ENCODE data around the gene STX2. TPM values are rescaled to one million over a fixed set of nuclear protein-coding genes. Genes with fewer than 3 reads are reported as not detected.
"Not testable (repeated sequence)": the region's sequence is repeated elsewhere in the genome, so short reads cannot be mapped to it uniquely, and the experiment has no call there.

STX2 gene
- total and polyA plus RNA-seq, 8 donors = 18.1 to 36.9 (median 30.8) TPM

DNA sequence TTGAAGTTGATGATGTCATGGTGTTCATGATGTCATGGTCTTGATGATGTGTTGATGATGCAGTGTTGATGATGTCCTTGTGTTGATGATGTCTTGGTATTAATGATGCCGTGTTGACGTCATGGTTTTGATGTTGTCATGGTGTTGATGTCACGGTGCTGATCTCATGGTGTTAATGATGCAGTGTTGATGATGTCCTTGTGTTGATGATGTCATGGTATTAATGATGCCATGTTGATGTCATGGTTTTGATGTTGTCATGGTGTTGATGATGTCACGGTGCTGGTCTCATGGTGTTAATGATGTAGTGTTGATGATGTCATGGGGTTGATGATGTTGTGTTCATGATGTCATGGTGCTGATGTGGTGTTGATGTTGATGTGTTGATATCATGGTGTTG lies 75.0 kb downstream of the STX2 start:
- no peak overlapping the region for H3K4me3 ChIP-seq
- ATAC-seq = no peak
- no peak overlapping the region for H3K27ac ChIP-seq
- H3K4me1 ChIP-seq = no peaks in the 10 kb centered on the region
- no peaks in the 10 kb centered on the region for H3K36me3 ChIP-seq
- intact Hi-C loops (cut with DNase I) = no loop called here
- DNase-seq = no peak
- peaks cover 0 to 33% of the 10 kb centered on the region in 2 donors for H3K27me3 ChIP-seq
- peaks cover 0 to 4% of the 10 kb centered on the region in 2 donors for H3K9me3 ChIP-seq
- TF ChIP-seq, protein P1, sequence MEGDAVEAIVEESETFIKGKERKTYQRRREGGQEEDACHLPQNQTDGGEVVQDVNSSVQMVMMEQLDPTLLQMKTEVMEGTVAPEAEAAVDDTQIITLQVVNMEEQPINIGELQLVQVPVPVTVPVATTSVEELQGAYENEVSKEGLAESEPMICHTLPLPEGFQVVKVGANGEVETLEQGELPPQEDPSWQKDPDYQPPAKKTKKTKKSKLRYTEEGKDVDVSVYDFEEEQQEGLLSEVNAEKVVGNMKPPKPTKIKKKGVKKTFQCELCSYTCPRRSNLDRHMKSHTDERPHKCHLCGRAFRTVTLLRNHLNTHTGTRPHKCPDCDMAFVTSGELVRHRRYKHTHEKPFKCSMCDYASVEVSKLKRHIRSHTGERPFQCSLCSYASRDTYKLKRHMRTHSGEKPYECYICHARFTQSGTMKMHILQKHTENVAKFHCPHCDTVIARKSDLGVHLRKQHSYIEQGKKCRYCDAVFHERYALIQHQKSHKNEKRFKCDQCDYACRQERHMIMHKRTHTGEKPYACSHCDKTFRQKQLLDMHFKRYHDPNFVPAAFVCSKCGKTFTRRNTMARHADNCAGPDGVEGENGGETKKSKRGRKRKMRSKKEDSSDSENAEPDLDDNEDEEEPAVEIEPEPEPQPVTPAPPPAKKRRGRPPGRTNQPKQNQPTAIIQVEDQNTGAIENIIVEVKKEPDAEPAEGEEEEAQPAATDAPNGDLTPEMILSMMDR (IDR thresholded peaks at IDR 0.05) = no peak

DNA sequence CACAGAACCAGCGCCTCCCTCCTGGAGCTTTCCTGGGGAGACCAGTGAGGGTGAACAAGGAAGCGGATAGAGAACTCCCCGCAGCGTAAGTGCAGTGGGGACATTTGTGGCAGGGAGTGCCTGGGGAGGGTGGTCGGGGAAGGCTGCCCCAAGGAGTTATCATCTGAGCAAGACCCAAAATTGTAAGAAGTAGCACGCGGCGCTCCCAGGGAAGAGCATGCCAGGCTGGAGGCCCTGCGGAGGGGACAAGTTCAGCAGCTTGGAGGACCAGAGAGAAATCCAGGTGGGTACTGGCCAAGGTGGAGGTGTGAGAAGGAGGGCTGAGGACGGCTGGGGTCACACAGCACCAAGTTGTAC lies 76.8 kb downstream of the STX2 start:
- no peak overlapping the region for H3K4me3 ChIP-seq
- ATAC-seq (no peak), DNase-seq (no peak)
- no peak overlapping the region for H3K27ac ChIP-seq
- H3K27me3 ChIP-seq = peaks cover 0 to 33% of the 10 kb centered on the region in 2 donors
- H3K4me1 ChIP-seq = no peaks in the 10 kb centered on the region
- intact Hi-C loops (cut with DNase I) = no loop called here
- no peaks in the 10 kb centered on the region for H3K36me3 ChIP-seq
- TF ChIP-seq, protein P1 (IDR thresholded peaks at IDR 0.05) = no peak
- H3K9me3 ChIP-seq = peaks cover 0 to 4% of the 10 kb centered on the region in 2 donors

DNA sequence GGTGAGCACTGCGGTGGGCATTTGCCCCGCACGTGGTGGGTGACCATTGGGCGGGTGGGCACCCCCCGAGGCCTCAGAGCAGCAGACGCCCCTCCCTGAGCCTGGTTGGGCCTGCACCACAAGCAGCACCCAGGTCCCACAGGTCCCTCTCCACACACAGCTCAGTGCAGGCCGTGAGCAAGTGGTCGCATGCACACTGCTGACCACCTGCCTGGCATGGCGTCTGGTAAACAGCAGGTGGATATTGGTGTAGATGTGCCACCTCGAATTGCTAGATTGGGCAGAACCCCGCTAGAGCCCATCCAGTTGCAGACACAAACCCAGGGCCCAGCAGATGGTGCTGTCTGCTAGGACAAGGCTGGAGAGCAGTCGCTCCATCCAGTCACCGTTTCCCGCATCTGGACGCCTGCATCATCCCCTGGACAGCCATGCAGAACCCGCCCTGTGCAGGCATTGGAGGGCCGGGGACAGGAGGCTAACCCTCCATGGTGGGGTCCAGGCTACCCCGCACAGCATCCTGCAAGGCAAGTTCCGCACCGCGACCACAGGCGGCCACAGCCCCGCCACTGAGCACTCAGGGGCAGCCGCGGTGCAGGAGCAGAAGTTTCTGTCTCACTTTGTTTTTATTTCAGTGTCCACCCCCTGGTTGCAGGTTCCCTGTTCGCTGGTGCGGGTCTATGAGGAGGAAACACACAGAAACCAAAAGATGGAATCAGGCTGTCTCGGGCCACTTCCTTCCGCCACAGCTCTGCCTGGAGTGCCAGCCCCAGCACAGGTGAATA lies 77.3 kb downstream of the STX2 start:
- TF ChIP-seq, protein P1 (IDR thresholded peaks at IDR 0.05) = peak in 1 of 2 donors; percentile 23
- ATAC-seq (peak; percentile 77), DNase-seq (no peak)
- Histone ChIP-seq H3K27ac (no peak overlapping the region), H3K4me1 (no peaks in the 10 kb centered on the region), H3K27me3 (peaks cover 0 to 33% of the 10 kb centered on the region in 2 donors), H3K9me3 (peaks cover 0 to 4% of the 10 kb centered on the region in 2 donors), H3K4me3 (no peak overlapping the region), H3K36me3 (no peaks in the 10 kb centered on the region)
- intact Hi-C loops (cut with DNase I) = no loop called here

DNA sequence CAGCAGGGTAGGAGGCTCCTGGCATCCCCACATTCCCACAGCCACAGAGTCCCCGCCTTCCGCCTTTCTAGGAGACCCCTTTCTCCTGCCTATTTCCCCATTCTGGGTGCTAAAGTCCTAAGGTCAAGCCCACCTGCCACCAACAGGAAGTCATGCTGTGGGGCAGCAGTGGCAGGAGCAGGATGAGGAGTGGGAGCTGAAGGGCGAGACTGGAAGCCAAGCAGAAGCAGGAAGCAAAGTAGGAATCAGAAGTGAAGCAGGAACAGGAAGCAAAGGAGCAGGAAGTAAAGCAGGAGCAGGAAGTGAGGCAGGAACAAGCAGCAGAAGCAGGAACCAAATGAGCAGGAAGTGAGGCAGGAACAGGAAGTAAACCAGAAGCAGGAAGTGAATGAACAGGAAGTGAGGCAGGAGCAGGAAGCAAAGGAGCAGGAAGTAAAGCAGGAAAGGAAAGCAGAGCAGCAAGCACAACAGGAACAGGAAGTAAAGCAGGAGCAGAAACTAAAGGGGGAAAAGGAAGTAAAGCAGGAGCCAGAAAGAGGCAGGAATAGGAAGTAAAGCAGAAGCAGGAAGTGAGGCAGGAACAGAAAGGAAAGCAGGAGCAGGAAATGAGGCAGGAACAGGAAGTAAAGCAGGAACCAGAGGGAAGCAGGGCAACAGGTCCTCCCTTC lies 84.7 kb downstream of the STX2 start:
- intact Hi-C loops (cut with DNase I) = no loop called here
- Histone ChIP-seq H3K4me1 (no peaks in the 10 kb centered on the region), H3K9me3 (peaks cover 0 to 9% of the 10 kb centered on the region in 2 donors), H3K36me3 (no peaks in the 10 kb centered on the region), H3K27me3 (peaks cover 0 to 11% of the 10 kb centered on the region in 2 donors), H3K27ac (peak overlapping the region in 1 of 2 donors; percentile 41), H3K4me3 (no peak overlapping the region)
- ATAC-seq = no peak
- TF ChIP-seq, protein P1 (IDR thresholded peaks at IDR 0.05) = no peak
- no peak for DNase-seq

DNA sequence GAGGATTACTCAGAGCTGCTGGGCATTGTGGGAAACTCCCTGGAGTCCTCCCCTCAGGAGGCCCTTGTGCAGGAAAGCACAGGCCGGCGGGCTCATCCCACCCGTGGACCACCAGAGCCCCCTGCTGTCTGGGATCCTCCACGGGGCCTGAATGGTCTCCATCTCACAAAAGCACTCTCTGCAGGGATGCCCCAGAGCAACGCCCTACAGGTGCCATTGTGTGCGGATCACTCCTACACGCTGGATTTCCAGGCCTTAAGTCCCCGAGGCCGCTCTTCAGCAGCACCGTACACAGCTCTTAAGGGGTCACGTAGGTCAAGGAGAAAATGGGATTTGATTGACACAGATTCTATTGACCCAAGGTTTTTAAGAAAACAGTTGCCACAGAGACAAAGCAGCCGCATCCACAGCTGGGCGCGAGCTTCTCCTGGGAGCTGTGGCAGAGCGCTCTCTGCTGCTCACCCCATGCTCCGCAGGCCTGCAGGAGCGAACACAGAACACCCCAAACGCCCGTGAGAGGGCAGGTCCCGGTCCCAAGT lies 86.3 kb downstream of the STX2 start:
- peaks cover 0 to 9% of the 10 kb centered on the region in 2 donors for H3K9me3 ChIP-seq
- H3K36me3 ChIP-seq = no peaks in the 10 kb centered on the region
- DNase-seq (no peak), ATAC-seq (no peak)
- TF ChIP-seq, protein P1 (IDR thresholded peaks at IDR 0.05) = no peak
- intact Hi-C loops (cut with DNase I) = no loop called here
- H3K27me3 ChIP-seq = peaks cover 0 to 22% of the 10 kb centered on the region in 2 donors
- no peaks in the 10 kb centered on the region for H3K4me1 ChIP-seq
- H3K4me3 ChIP-seq = no peak overlapping the region
- no peak overlapping the region for H3K27ac ChIP-seq

DNA sequence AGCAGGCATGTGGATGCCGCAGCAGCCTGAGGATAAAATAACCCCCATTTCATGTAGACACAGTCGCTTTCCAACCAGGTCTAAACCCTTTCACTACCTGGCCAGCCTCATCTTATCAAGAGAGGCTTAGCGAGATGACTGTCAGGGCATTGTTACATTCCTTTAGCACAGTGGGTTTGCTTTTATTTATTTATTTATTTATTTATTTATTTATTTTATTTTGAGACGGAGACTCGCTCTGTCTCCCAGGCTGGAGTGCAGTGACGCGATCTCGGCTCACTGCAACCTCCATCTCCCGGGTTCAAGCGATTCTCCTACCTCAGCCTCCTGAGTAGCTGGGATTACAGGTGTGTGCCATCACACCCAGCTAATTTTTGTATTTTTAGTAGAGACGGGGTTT lies 87.0 kb downstream of the STX2 start:
- H3K27ac ChIP-seq; DNase-seq; intact Hi-C loops (cut with DNase I); H3K4me3 ChIP-seq; H3K4me1 ChIP-seq; ATAC-seq; H3K9me3 ChIP-seq; H3K36me3 ChIP-seq: not testable (repeated sequence)
- H3K27me3 ChIP-seq = peaks cover 0 to 27% of the 10 kb centered on the region in 2 donors
